Liver (tissue), 9 donors: ENCODE measurements around the gene KIF26A. TPM values are rescaled to one million over a fixed set of nuclear protein-coding genes. Genes with fewer than 3 reads are reported as not detected.

Source experiments
- DNase-seq: peaks from one replicate; pipeline ENCODE4 v3.0.0-alpha.2; 2017; ENCODE audit warnings: low spot score
- H3K27ac ChIP-seq, 2 donors: one replicate each; pipeline ENCODE4 v1.7.0; 2013; ENCODE audit warnings: inconsistent platforms in 2 of 2, low read length in 2 of 2, control low read depth in 1 of 2, low read depth in 1 of 2, mild to moderate bottlenecking in 1 of 2
- H3K27me3 ChIP-seq, 4 donors: one replicate each; pipeline versions ENCODE4 v1.6.1 to v1.7.0; 2013; ENCODE audit warnings: low read length in 3 of 4, inconsistent platforms in 1 of 4, mild to moderate bottlenecking in 1 of 4, moderate library complexity in 1 of 4; ENCODE audit not compliant: control insufficient read depth in 4 of 4, insufficient read depth in 4 of 4
- H3K36me3 ChIP-seq, 4 donors: one replicate each; pipeline versions ENCODE4 v1.6.1 to v1.7.0; 2013; ENCODE audit warnings: low read length in 3 of 4, mild to moderate bottlenecking in 3 of 4, low read depth in 1 of 4, moderate library complexity in 1 of 4; ENCODE audit not compliant: control insufficient read depth in 4 of 4, insufficient read depth in 3 of 4
- H3K4me1 ChIP-seq, 4 donors: one replicate each; pipeline versions ENCODE4 v1.6.1 to v1.7.0; 2013; ENCODE audit warnings: low read length in 3 of 4, mild to moderate bottlenecking in 3 of 4, moderate library complexity in 1 of 4; ENCODE audit not compliant: control insufficient read depth in 4 of 4, insufficient read depth in 4 of 4
- H3K4me3 ChIP-seq, 3 donors: one replicate each; pipeline versions ENCODE4 v1.6.1 to v1.7.0; 2013; ENCODE audit warnings: low read length in 3 of 3, control low read depth in 1 of 3, low read depth in 1 of 3, mild to moderate bottlenecking in 1 of 3
- H3K9ac ChIP-seq, 2 donors: one replicate each; pipeline ENCODE4 v1.7.0; 2013; ENCODE audit warnings: low read length in 2 of 2, mild to moderate bottlenecking in 2 of 2, moderate library complexity in 2 of 2, control low read depth in 1 of 2, low read depth in 1 of 2
- H3K9me3 ChIP-seq, 4 donors: one replicate each; pipeline versions ENCODE4 v1.6.1 to v1.7.0; 2013; ENCODE audit warnings: low read length in 3 of 4; ENCODE audit not compliant: control insufficient read depth in 4 of 4
- ATF3 ChIP-seq: IDR thresholded peaks from 2 replicates; pipeline ENCODE4 v1.6.1; 2016; ENCODE audit warnings: antibody characterized with exemption
- EGR1 ChIP-seq, 2 donors: IDR thresholded peaks; 2 replicates each; pipeline ENCODE4 v1.6.1; 2016 to 2018; ENCODE audit warnings: antibody characterized with exemption in 2 of 2, low read depth in 2 of 2
- FOXA1 ChIP-seq: IDR thresholded peaks from 2 replicates; pipeline ENCODE4 v1.6.1; 2016; ENCODE audit warnings: antibody characterized with exemption
- GABPA ChIP-seq, 2 donors: IDR thresholded peaks in 1 of 2; conservative IDR thresholded peaks in 1 of 2; 2 replicates each; pipeline ENCODE4 v1.6.1; 2016; ENCODE audit warnings: antibody characterized with exemption in 2 of 2, mild to moderate bottlenecking in 1 of 2, moderate library complexity in 1 of 2
- HNF4A ChIP-seq, 2 donors: conservative IDR thresholded peaks; 2 replicates each; pipeline ENCODE4 v1.6.1; 2016; ENCODE audit warnings: antibody characterized with exemption in 2 of 2, mild to moderate bottlenecking in 2 of 2
- HNF4G ChIP-seq: IDR thresholded peaks from 2 replicates; pipeline ENCODE4 v1.6.1; 2016; ENCODE audit warnings: antibody characterized with exemption
- JUND ChIP-seq, 2 donors: IDR thresholded peaks; 2 replicates each; pipeline ENCODE4 v1.6.1; 2016; ENCODE audit warnings: antibody characterized with exemption in 2 of 2
- MAX ChIP-seq: IDR thresholded peaks from 2 replicates; pipeline ENCODE4 v1.6.1; 2016; ENCODE audit warnings: antibody characterized with exemption
- NR2F2 ChIP-seq: IDR thresholded peaks from 2 replicates; pipeline ENCODE4 v1.6.1; 2016; ENCODE audit warnings: antibody characterized with exemption
- RAD21 ChIP-seq, 2 donors: IDR thresholded peaks; 2 replicates each; pipeline ENCODE4 v1.6.1; 2016; ENCODE audit warnings: antibody characterized with exemption in 2 of 2, mild to moderate bottlenecking in 2 of 2
- REST ChIP-seq: IDR thresholded peaks from 2 replicates; pipeline ENCODE4 v1.6.1; 2016; ENCODE audit warnings: antibody characterized with exemption, mild to moderate bottlenecking
- SP1 ChIP-seq: IDR thresholded peaks from 2 replicates; pipeline ENCODE4 v1.6.1; 2018; ENCODE audit warnings: antibody characterized with exemption, mild to moderate bottlenecking
- YY1 ChIP-seq: IDR thresholded peaks from 2 replicates; pipeline ENCODE4 v1.6.1; 2016; ENCODE audit warnings: antibody characterized with exemption, mild to moderate bottlenecking
- ZBTB33 ChIP-seq: IDR thresholded peaks from 2 replicates; pipeline ENCODE4 v1.6.1; 2016; ENCODE audit warnings: antibody characterized with exemption
- WGBS: extraction: QIAGEN DNeasy Blood & Tissue Kit; methylation state at CpG from one replicate; pipeline ENCODE4 v1.1.7; 2013; 5-methylcytosine and 5-hydroxymethylcytosine counted together
- polyA plus RNA-seq, 2 donors: library from polyadenylated mRNA; stranded (reverse) in 1 of 2; unstranded in 1 of 2; fragments of 200-250 nt in 1 of 2; fragments of >200 nt in 1 of 2; fragmentation: Nextera tagmentation in 1 of 2; extraction: Ambion mirVana in 1 of 2; gene quantifications; one replicate each; pipeline versions ENCODE4 v1.2.1 to v1.2.3, GENCODE V29; 2013 to 2015
- total RNA-seq, 2 donors: library from RNA; depleted of rRNA; stranded (reverse); fragments of >200 nt; gene quantifications; one replicate each; pipeline ENCODE4 v1.2.3, GENCODE V29; 2014
- donor health status: healthy.
- donor health status: healthy.
- donor health status: healthy.
- donor health status: healthy.
- donor health status: healthy.

The KIF26A gene
- total and polyA plus RNA-seq, 4 donors: 0.07 to 10.2 (median 1.3) TPM

DNA sequence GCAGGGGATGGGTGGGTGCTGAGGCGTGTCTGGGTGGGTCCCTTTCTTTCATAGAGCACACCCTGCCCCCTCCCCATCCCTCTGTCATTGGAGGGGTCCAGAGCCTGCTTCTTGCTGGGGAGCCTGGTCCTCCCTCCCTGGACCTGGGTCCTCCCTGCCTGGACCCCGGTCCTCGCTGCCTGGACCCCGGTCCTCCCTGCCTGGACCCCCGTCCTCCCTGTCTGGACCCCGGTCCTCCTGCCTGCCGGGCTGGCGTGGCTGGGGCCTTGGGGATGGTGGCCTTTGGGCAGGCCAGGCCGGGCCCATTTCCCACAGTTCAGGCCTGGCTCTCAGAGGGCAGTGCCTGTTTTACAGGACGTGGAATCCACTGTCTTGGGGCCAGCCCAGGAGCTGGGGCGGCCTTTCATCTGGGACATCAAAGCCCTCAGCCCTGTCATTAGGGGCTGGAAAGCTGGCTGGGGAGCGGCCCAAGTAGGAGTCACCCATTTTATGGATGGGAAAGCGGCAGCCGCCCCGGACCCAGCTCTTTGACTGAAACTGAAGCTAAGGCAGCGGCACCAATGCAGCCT is 44.6 kb downstream of the KIF26A start:
- no peak for DNase-seq
- H3K9ac ChIP-seq: no peak overlapping the region
- H3K9me3 ChIP-seq: no peaks in the 10 kb centered on the region
- no peaks in the 10 kb centered on the region for H3K36me3 ChIP-seq
- no peak for TF ChIP-seq RAD21 (IDR thresholded peaks at IDR 0.05)
- no peak for TF ChIP-seq ATF3
- no peak for TF ChIP-seq FOXA1
- TF ChIP-seq YY1: no peak
- no peaks in the 10 kb centered on the region for H3K27me3 ChIP-seq
- 90% methylated on average over 16 of the region's 16 CpGs for WGBS
- H3K4me3 ChIP-seq: no peak overlapping the region
- H3K4me1 ChIP-seq: no peaks in the 10 kb centered on the region
- no peak overlapping the region for H3K27ac ChIP-seq

GRCh38 chr14:104183796-104184195 is 45.4 kb downstream of the KIF26A start:
- Histone ChIP-seq H3K27me3 (no peaks in the 10 kb centered on the region), H3K9ac (no peak overlapping the region), H3K9me3 (no peaks in the 10 kb centered on the region), H3K4me3 (no peak overlapping the region), H3K4me1 (no peaks in the 10 kb centered on the region), H3K36me3 (no peaks in the 10 kb centered on the region), H3K27ac (no peak overlapping the region)
- 89% methylated on average over 13 of the region's 13 CpGs for WGBS
- TF ChIP-seq JUND (IDR thresholded peaks at IDR 0.05): no peak
- no peak for TF ChIP-seq ATF3
- no peak for TF ChIP-seq MAX
- TF ChIP-seq ZBTB33: no peak
- TF ChIP-seq HNF4G: no peak
- no peak for TF ChIP-seq REST
- TF ChIP-seq YY1: no peak
- no peak for TF ChIP-seq GABPA (IDR thresholded peaks at IDR 0.05 in 1 of 2, conservative IDR thresholded peaks at IDR 0.05 in 1 of 2)
- TF ChIP-seq SP1: no peak
- TF ChIP-seq NR2F2: no peak
- TF ChIP-seq HNF4A (conservative IDR thresholded peaks at IDR 0.05): no peak
- no peak for TF ChIP-seq EGR1 (IDR thresholded peaks at IDR 0.05; ENCODE audit: low read depth in 2 of 2)
- no peak for DNase-seq
